NAMALWA (cell line): Measurements from ENCODE around the gene MAST2.
"Not testable (repeated sequence)": the region's sequence is repeated elsewhere in the genome, so short reads cannot be mapped to it uniquely, and the experiment has no call there.

Experiments used
- DNase-seq: peaks from one replicate; pipeline ENCODE4 v3.0.0-alpha.2; 2015; ENCODE audit warnings: low spot score

Gene MAST2

DNA sequence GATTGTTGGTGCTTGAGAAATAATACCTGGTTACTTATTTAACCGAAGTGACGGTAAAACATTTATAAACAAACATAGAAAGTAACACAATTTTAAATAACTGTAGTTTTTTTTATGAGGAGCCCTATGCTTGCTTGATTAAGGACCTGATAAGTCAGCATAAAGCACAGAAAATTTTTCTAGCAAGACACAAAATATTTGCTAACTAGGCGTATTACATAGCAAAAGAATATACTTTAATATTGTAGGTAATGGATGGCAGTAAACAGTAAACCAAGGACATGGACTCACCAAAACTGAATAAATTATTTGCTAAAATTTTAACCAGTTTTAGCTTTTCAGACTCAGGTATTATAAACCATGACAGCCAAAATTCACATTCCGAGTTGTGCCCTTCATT, 90.9 kb downstream of the MAST2 start:
- no peak for DNase-seq

DNA sequence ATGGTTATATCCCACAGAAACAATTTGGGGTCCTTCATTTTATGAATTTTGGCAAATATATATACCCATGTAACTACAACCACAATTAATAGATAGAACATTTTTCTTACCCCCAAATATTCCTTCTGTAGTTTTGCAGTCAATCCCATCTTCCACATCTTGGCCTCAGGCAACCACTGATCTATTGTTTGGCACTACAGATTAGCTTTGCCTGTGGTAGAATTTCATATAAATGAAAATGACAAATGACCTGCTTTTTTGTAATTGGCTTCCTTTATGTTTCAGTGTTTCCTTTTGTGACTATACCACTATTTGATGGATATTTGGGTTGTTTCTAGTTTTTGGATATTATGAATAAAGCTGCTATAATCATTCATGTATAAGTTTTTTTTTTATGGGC, 91.5 kb downstream of the MAST2 start:
- DNase-seq: no peak

DNA sequence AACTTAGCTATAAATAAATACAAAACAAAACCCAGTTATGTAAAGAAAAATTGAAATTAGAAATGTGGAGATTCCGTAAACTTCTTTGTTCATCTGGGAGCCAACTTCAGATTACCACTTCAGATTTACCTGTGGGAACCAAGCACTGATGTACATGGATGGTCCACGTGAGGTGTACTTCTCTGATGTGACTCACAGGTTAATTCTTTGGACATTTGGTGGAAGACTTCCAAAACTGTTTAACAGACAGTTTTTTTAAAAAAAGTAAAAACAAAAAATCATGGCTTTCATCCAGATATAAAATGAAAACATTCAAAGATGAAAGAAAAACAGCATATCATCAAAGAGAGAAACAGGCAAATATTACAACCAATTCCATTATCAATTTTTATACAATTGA, 92.0 kb downstream of the MAST2 start:
- no peak for DNase-seq

DNA sequence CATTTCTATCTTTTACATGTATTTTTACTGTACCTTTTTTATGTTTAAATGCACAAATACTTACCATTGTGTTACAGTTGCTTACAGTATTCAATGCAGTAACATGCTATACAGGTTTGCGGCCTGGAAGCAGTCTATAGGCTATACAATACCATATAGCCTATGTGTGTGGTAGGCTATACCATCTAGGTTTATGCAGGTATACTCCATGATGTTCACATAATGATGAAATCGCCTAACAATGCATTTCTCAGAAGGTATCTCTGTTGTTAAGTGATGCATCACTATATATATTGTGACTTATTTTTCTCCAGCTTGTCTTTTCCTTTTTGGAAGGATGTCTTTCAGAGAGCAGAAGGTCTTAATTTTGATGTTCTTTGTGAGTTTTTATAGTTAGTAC, 103.5 kb downstream of the MAST2 start:
- no peak for DNase-seq

GRCh38 chr1:45908611-45909140, 105.3 kb downstream of the MAST2 start:
- no peak for DNase-seq

DNA sequence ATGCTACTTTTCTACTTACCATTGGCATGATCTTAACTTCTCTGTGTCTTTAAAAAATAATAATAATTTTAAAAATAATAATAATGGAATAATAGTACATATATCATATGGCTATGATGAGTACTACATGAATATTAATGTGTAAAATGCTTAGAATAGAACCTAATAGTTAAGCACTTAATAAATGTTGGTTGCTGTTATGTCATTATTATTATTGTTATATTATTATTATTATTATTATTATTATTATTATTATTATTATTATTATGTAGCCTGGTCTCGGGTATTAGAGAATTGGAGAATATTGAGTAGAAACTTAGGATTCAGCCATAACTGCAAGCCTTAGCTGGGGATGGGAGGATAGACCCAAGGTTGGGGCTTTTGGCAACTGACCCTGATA, 108.2 kb downstream of the MAST2 start:
- no peak for DNase-seq

GRCh38 chr1:45913183-45913683, 109.8 kb downstream of the MAST2 start:
- no peak for DNase-seq

DNA sequence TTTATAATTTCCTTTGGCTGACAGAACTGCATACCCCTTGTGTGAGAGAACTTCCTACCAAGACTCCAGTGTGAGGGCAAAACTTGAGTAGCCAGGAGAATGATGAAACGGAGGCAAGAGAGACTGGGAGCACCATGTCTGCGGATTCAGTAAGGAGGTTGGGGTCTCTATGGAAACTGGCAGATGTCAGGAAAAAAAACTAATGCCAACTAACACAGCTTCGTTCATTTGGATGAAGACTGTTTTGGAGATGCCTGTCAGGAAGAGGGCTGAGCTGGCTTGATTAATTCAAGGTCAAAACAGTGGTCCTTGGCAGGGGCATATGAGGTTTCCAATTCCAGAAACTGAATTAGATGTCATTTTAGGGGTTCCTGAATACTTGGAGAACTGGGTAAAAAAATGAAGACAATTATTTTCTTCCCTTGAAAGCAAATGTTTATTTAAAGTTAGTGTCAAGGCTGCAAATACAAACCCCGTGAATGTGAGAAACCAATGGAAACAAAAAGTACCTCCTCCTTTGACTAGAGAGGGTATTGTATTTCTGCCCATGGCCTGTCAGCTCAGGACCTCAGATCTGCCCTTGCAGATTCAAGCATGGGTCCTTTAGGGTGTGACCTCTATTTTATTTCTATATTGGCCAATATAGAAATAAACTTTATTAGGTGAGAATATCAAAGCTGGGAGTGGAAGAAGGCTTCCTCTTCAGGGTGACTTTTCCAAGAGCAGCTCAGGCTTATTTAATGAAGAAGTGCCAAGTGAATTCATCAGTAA, 110.5 kb downstream of the MAST2 start:
- DNase-seq: no peak

DNA sequence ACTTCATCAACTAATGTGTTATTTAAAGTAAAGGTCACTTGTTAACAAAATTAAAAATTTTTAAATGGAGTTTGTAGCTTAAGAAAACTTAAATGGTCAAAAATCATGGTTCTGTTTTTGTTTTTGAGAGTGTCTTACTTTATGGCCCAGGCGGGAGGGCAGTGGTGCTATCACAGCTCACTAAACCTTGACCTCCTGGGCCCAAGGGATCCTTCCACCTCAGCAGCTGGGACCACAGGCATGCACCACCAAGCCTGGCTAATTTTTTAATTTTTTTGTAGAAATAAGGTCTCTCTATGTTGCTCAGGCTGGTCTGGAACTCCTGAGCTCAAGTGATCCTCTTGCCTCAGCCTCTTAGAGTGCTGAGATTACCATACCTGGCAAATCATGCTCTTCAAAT, 111.4 kb downstream of the MAST2 start:
- no peak for DNase-seq

GRCh38 chr1:45922374-45922773, 119.0 kb downstream of the MAST2 start:
- no peak for DNase-seq

- DNase-seq: no peak
Observed at GRCh38 chr1:45922813-45923212, 119.4 kb downstream of the MAST2 start.

DNA sequence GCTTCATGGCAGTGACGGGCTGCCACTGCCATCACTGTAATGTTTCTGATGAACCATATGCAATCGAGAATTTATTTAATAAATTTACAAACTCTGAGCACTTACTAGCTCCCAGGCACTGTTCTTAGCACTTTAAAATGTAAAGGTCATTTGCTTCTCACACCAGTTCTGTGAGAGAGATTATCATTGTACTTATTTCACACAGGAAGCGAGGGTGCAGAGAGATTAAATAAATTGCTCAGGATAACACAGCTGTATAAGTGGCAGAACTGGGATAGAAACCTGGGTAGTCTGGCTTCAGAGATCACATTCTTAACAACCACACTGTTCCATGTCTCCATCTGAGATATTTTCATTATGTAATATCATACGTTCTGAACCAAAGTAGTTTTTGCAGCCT, 119.9 kb downstream of the MAST2 start:
- no peak for DNase-seq

GRCh38 chr1:45924736-45925135, 121.3 kb downstream of the MAST2 start:
- no peak for DNase-seq

DNA sequence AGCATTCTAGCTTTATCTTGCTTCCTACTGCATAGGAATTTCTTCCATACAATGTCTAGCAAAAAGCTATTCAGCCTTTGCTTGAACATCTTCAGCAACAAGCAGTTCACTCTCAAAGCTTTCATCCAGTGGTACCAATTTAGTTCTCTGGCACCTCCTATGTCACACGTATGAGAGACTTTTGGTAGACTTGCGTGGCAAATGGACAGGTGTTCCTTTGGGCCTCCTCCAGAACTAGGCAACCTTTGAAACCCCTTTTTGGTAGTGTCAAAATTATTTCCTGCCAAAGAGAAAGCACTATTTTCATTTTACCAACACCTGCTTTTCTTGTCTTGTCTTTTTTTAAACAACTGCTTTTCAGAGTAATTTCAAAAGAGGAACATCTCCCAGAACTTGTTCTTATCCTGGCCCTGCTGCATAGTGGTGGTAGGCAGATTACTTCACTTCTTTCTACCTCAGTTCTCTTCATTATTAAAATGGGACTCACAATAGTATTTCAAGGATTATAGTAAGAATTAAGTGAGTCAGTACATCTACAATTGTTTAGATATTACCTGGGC, 122.4 kb downstream of the MAST2 start:
- DNase-seq: peak; percentile 18

DNA sequence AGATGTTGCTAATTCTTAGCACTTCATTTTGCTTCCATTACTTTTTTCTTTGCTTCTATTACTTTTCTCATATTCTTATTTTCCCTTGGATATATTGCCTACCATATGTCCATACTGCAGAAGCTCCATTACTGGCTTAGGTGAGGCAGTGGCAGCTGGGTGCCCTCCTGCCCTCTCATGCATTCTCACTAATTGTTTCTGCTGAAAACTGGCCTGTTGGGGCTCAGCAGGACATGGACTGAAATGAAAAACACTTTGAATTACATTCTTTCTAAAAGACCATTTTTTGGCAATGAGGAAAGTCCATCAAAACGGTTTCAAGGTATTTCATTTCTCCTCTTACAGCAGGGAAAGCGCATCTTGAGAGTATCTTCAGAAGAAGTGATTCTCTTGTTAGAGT, 122.9 kb downstream of the MAST2 start:
- DNase-seq: no peak

DNA sequence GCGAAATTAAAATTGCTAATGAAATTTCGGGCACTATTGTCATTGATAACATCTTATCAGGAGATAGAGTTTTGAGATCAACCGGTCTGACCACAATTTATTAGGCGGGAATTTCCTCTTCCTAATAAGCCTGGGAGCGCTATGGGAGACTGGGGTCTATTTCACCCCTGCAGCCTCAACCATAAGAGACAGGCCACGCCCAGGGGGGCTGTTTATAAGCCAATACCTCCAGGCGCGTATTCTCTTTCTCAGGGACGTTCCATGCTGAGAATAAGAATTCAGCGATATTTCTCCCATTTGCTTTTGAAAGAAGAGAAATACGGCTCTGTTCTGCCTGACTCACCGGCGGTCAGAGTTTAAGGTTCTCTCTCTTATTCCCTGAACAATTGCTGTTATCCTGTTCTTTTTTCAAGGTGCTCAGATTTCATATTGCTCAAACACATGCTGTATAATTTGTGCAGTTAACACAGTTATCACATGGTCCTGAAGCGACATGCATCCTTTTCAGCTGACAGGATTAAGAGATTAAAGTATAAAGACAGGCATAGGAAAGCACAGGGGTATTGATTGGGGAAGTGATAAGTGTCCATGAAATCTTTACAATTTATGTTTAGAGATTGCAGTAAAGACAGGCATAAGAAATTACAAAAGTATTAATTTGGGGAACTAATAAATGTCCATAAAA, 124.0 kb downstream of the MAST2 start:
- DNase-seq: not testable (repeated sequence)

DNA sequence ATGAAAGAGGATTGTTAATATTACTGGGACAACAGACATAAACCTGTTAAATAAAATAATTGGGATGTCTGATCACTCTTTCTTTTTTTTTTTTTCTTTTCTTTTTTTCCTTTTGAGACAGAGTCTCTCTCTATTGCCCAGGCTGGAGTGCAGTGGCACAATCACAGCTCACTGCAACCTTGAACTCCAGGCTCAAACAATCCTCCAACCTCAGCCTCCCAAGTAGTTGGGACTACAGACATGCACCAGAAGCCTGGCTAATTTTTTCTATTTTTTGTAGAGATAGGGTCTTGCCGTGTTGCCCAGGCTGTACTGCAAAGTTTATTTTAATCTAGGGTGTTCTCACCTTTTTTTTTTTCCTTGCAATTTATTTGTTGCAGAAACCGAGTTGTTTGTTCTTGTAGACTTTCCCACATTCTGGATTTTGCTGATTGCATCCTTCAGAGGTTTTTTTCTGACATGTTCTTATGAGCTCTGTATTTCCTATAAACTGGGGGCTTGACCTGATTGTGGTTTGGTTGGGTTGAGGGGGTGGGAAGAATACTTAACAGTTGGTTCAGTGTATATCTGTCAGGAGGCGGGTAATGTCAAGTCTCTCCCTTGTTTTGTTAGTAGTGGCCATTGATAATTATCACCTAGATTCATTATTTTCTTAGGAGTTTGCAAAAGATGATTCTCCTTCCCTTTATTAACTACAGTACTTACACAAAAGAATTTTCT, 125.2 kb downstream of the MAST2 start:
- DNase-seq: no peak

DNA sequence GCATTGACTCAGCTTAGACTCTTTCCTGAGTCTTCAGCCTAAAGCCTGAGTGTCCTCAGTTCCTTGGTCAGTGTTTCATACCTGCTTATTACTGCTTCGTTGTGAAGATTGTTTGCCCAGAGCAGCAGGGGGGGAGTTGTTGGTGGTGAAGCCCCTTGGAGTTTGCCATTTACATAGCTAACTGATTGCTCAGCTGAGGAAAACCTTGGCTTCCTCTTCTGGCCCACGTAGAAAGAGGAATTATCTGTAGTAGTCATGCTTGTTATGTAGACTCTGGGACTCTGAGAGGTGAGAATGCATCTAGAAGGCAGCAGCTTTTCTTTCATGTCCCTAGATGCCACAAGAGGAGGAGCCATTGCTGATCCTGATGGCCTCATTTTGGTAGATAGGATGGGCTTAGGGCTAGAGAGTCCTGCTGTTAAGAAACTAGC, 125.9 kb downstream of the MAST2 start:
- DNase-seq: no peak

DNA sequence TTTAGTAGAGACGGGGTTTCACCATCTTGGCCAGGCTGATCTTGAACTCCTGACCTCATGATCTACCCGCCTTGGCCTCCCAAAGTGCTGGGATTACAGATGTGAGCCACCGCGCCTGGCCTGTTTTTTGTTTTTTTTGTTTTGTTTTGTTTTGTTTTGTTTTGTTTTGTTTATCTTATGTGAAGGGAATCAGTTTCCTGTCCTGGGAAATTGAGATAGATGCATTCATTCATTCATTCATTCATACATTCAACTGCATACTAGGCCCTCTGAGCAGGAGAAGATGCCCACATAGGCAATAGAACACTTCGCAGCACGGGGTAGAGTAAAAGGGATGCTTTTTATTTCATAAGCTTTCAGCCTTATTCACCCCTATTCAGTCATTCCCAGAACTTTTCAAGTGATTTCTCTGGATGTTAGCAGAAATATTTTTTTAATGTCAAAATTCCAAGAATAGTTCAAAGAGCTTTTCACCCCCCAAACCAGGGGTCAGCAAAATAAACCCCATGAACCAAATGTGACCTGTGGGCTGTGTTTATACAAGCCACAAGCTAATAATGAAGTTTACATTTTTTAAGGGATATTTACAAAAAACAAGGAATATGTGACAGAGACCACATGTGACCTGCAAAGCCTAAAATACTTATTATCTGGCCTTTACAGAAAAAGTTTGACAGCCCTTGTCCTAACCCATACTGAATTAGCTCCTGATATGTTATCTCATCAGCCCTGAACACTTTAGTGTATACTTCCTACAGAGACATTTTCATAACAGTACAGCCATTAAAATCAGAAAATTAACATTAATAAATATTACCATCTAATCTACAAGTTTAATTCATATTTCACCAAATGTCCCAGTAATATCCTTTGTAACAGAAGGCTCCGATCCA, 127.1 kb downstream of the MAST2 start:
- DNase-seq: no peak

DNA sequence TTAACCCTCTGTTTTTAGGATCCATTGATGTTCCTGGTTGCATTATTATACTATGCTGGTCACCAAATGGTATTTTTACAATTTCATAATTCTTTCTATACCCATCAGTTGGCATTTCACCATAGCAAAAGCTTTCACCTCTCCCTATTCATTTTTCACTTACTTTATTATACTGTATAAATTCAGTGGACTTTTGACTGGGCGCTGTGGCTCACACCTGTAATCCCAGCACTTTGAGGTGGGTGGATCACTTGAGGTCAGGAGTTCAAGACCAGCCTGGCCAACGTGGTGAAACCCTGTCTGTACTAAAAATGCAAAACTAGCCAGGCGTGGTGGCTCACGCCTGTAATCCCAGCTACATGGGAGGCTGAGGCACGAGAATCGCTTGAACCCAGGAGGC, 128.8 kb downstream of the MAST2 start:
- DNase-seq: not testable (repeated sequence)

GRCh38 chr1:45934947-45935346, 131.5 kb downstream of the MAST2 start:
- peak; percentile 48 for DNase-seq
